CD4-positive, alpha-beta T cell (primary cell): Measurements from ENCODE around the gene XPO1. TPM values are rescaled to one million over a fixed set of nuclear protein-coding genes. Genes with fewer than 3 reads are reported as not detected.

Experiments
- ATAC-seq: fragments of 200-7000 bp; cut with Tn5 transposase; one replicate; pipeline ENCODE4 v1.10.0; 2022; ENCODE audit warnings: mild to moderate bottlenecking; ENCODE audit not compliant: poor library complexity
- CTCF ChIA-PET: fragments of 350-600 bp; sonication (Branson Sonifier 250); formaldehyde crosslinking; loops from one replicate; lab custom pipeline; 2021; ENCODE audit warnings: antibody characterized with exemption, inconsistent platforms; lab: Charles Lee
- POLR2A ChIA-PET: fragments of 350-600 bp; sonication (Branson Sonifier 250); formaldehyde crosslinking; loops from one replicate; lab custom pipeline; 2021; ENCODE audit warnings: antibody characterized with exemption, inconsistent platforms; lab: Charles Lee
- DNase-seq, 14 experiments: peaks; one replicate each; pipeline ENCODE4 v3.0.0-alpha.2; 2013 to 2020; ENCODE audit warnings: mixed read lengths in 2 of 14
- H3K27ac ChIP-seq, 2 donors: one replicate each; pipeline versions ENCODE4 v1.5.1 to v1.7.0; 2013; ENCODE audit warnings: low read length in 2 of 2, low read depth in 1 of 2, mild to moderate bottlenecking in 1 of 2
- H3K27me3 ChIP-seq, 2 experiments: 1 replicate in 1 of 2; 2 replicates in 1 of 2; pipeline versions ENCODE4 v1.6.1 to v1.7.0; 2013; ENCODE audit warnings: low read length in 2 of 2, control low read depth in 1 of 2, mild to moderate bottlenecking in 1 of 2, moderate library complexity in 1 of 2; ENCODE audit not compliant: insufficient read depth in 2 of 2, control insufficient read depth in 1 of 2
- H3K36me3 ChIP-seq: one replicate; pipeline ENCODE4 v1.6.1; 2013; ENCODE audit warnings: low read length, control low read depth; ENCODE audit not compliant: insufficient read depth
- H3K4me1 ChIP-seq: one replicate; pipeline ENCODE4 v1.6.1; 2013; ENCODE audit warnings: low read length, control low read depth; ENCODE audit not compliant: insufficient read depth
- H3K4me3 ChIP-seq: one replicate; pipeline ENCODE4 v1.5.1; 2013; ENCODE audit warnings: mild to moderate bottlenecking, low read length, moderate library complexity
- H3K9me3 ChIP-seq, 2 experiments: 1 replicate in 1 of 2; 2 replicates in 1 of 2; pipeline versions ENCODE4 v1.6.1 to v1.7.0; 2013; ENCODE audit warnings: low read length in 2 of 2, mild to moderate bottlenecking in 2 of 2, control low read depth in 1 of 2, moderate library complexity in 1 of 2; ENCODE audit not compliant: control insufficient read depth in 1 of 2, insufficient read depth in 1 of 2
- H3K27ac Mint-ChIP-seq: one replicate; pipeline ENCODE4 v1.8.0; 2020; ENCODE audit warnings: mixed read lengths
- H3K27me3 Mint-ChIP-seq: one replicate; pipeline ENCODE4 v1.8.0; 2021; ENCODE audit warnings: mixed read lengths
- H3K36me3 Mint-ChIP-seq: one replicate; pipeline ENCODE4 v1.8.0; 2021; ENCODE audit warnings: low read depth, mixed read lengths
- H3K4me1 Mint-ChIP-seq: one replicate; pipeline ENCODE4 v1.8.0; 2021; ENCODE audit warnings: low read depth, mixed read lengths
- H3K4me3 Mint-ChIP-seq: one replicate; pipeline ENCODE4 v1.8.0; 2020; ENCODE audit warnings: mild to moderate bottlenecking, mixed read lengths
- H3K9me3 Mint-ChIP-seq: one replicate; pipeline ENCODE4 v1.8.0; 2020; ENCODE audit warnings: mixed read lengths
- CTCF ChIP-seq: fragments of 200-600 bp; IDR thresholded peaks from one replicate; pipeline ENCODE4 v1.8.0; 2022; ENCODE audit warnings: antibody characterized with exemption, mild to moderate bottlenecking
- intact Hi-C, 2 experiments: fragments of 100-400 bp; cut with DNase I in 1 of 2; cut with micrococcal nuclease in 1 of 2; formaldehyde crosslinking; loops; one replicate each; pipeline versions ENCODE4 v1.15.1 to v1.9.0; 2023 to 2025; cut with DNase I, micrococcal nuclease
- total RNA-seq, 174 experiments: library from RNA in 2 of 174; stranded (reverse) in 2 of 174; gene quantifications; one replicate each; pipeline ENCODE4 v1.2.3 and lab custom pipeline; 2021 to 2026

XPO1 gene
- total RNA-seq, 2 experiments from 2014 or later = 111 to 118 TPM

DNA sequence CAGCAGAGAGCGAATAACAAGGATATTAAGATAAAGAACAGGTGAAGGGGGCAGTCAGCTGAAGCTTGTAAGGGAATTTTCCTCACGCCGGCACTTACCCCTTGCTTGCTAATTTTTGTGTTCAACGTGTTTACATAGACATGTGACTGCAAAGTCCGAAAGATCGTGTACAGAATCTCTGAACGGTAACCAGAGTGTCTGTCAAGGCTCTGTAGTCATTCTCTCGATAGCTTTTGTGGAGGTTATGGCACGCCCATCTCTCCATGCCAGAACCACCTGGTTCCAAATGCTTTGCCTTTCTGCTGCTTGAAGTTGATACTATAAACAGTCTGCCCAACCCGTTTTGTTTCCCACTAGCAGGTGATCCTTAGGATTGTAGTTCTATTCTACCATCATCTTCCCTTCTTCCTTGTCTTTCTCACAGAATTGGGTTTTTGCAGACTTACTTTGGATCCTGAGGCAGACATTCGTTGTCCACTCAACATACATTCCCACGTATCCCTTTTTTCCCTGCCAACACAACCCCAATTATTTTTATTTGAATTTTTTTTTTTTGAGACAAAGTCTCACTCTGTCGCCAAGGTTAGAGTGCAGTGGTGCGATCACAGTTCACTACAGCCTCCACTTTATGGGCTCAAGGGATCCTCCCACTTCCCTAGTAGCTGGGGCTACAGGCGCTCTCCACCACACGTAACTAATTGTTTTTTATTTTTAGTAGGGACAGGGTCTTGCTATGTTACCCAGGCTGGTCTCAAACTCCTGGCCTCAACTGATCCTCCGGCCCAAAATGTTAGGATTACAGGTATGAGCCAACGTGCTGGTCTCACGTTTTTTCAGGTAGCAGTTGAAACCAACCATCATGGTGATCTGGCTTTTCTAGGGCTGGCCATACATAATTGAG, 66.0 kb downstream of the XPO1 start:
- peak overlapping the region; percentile 99 for H3K4me3 ChIP-seq
- peak overlapping the region; percentile 95 for H3K27ac Mint-ChIP-seq
- TF ChIP-seq CTCF = no peak

GRCh38 chr2:61470965-61471904, 66.9 kb downstream of the XPO1 start, which contains the start of gene USP34:
Gene USP34 (minus strand): TSS chr2:61471087. CDS start chr2:61470692, 395 bp downstream.
- DNase-seq (peak; percentile 83 to 98 (median 90)), ATAC-seq (peak; percentile 86)
- no peak for TF ChIP-seq CTCF
- H3K27ac Mint-ChIP-seq = peak within 1 kb of the TSS; percentile 95
- no peaks in the 10 kb centered on the region for H3K9me3 ChIP-seq
- no peaks in the 10 kb centered on the region for H3K27me3 ChIP-seq
- H3K27ac ChIP-seq = peak within 1 kb of the TSS; percentile 95 to 100
- POLR2A ChIA-PET = interaction anchor here (0.7 to 4.9 kb wide), 8 partner anchors 9 to 69 kb away, joined by 3 to 53 read pairs (median 5); partner anchors contain the start of gene XPO1
- CTCF ChIA-PET = no interaction called here
- H3K4me1 ChIP-seq = peaks cover 38% of the 10 kb centered on the region
- peaks cover 46% of the 10 kb centered on the region for H3K36me3 Mint-ChIP-seq
- peak within 1 kb of the TSS; percentile 99 for H3K4me3 ChIP-seq
- H3K27me3 Mint-ChIP-seq = no peaks in the 10 kb centered on the region
- peaks cover 36% of the 10 kb centered on the region for H3K4me1 Mint-ChIP-seq
- no peaks in the 10 kb centered on the region for H3K9me3 Mint-ChIP-seq
- H3K4me3 Mint-ChIP-seq = peak within 1 kb of the TSS; percentile 99
- peaks cover 10% of the 10 kb centered on the region for H3K36me3 ChIP-seq
- intact Hi-C loops = loop anchor here (1.0 to 5.0 kb wide), 5 partner anchors 44 to 294 kb away; partner anchors contain the start of gene XPO1 (in 2 of the 2)

More for the DNA sequence above, 66.0 kb downstream of the XPO1 start:
- Histone ChIP-seq H3K27me3 (no peaks in the 10 kb centered on the region), H3K36me3 (peaks cover 6% of the 10 kb centered on the region), H3K27ac (peak overlapping the region; percentile 95 to 100), H3K9me3 (no peaks in the 10 kb centered on the region), H3K4me1 (peaks cover 30% of the 10 kb centered on the region)
- H3K36me3 Mint-ChIP-seq = peaks cover 51% of the 10 kb centered on the region
- intact Hi-C loops = loop anchor here (1.0 to 5.0 kb wide), 6 partner anchors 45 to 295 kb away; partner anchors contain the start of gene XPO1 (in 2 of the 2)
- peak; percentile 22 for ATAC-seq
- peak overlapping the region; percentile 91 for H3K4me3 Mint-ChIP-seq
- H3K27me3 Mint-ChIP-seq = no peaks in the 10 kb centered on the region
- peak in 8 of 14 experiments; percentile 1 to 70 (median 12) for DNase-seq
- CTCF ChIA-PET = interaction anchor here (0.6 kb wide), 1 partner anchor 44 kb away, joined by 3 read pairs; no protein-coding TSS in a partner anchor
- POLR2A ChIA-PET = interaction anchor here (0.6 to 4.9 kb wide), 5 partner anchors 8 to 327 kb away, joined by 3 to 53 read pairs (median 6); partner anchors contain the start of gene XPO1
- no peaks in the 10 kb centered on the region for H3K9me3 Mint-ChIP-seq
- H3K4me1 Mint-ChIP-seq = peaks cover 34% of the 10 kb centered on the region
